Astrocyte of the hippocampus (primary cell): ENCODE measurements around the gene MARCKS.

Experiments used
- DNase-seq: peaks from one replicate; pipeline ENCODE4 v3.0.0; 2011; ENCODE audit warnings: low read depth, low spot score

MARCKS gene, protein sequence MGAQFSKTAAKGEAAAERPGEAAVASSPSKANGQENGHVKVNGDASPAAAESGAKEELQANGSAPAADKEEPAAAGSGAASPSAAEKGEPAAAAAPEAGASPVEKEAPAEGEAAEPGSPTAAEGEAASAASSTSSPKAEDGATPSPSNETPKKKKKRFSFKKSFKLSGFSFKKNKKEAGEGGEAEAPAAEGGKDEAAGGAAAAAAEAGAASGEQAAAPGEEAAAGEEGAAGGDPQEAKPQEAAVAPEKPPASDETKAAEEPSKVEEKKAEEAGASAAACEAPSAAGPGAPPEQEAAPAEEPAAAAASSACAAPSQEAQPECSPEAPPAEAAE

GRCh38 chr6:113856625-113857555 is at the start of gene MARCKS:
TSS of gene MARCKS (plus strand) at chr6:113857345. CDS start at chr6:113857746, 401 bp downstream.
- peak; percentile 98 for DNase-seq

- no peak for DNase-seq
Observed at GRCh38 chr6:113809826-113810225, 47.3 kb upstream of the MARCKS start.

GRCh38 chr6:113813142-113813541 is 44.0 kb upstream of the MARCKS start:
- DNase-seq, result peak; percentile 86

- no peak for DNase-seq
Observed at GRCh38 chr6:113818578-113818977, 38.6 kb upstream of the MARCKS start.

GRCh38 chr6:113819169-113819830 is 37.8 kb upstream of the MARCKS start:
- no peak for DNase-seq

- no peak for DNase-seq
Observed at GRCh38 chr6:113820761-113821160, 36.4 kb upstream of the MARCKS start.

GRCh38 chr6:113821445-113821844 is 35.7 kb upstream of the MARCKS start:
- peak; percentile 24 for DNase-seq

- no peak for DNase-seq
Observed at GRCh38 chr6:113823916-113824315, 33.2 kb upstream of the MARCKS start.

DNA sequence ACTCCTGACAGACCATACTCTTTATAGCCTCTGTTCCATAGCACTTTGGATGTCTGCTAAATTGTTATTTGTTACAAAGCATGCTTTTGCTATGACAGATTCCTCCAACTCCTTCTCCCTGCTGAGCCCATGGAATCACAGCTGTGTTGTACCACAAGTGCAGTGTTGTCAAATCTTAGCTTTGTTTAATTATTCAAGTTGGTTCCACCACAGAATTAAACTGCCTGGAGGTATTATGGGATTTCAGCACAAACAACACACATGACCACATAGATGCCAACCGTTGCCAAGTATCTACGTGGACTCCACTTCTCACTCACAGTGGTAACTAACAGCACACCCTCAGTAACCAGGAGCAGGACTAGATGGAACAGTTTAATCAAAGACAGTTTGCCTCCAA is 32.7 kb upstream of the MARCKS start:
- DNase-seq, result peak; percentile 55

GRCh38 chr6:113824866-113825265 is 32.3 kb upstream of the MARCKS start:
- no peak for DNase-seq

- DNase-seq, result peak; percentile 96
Observed at GRCh38 chr6:113825781-113826180, 31.4 kb upstream of the MARCKS start.

DNA sequence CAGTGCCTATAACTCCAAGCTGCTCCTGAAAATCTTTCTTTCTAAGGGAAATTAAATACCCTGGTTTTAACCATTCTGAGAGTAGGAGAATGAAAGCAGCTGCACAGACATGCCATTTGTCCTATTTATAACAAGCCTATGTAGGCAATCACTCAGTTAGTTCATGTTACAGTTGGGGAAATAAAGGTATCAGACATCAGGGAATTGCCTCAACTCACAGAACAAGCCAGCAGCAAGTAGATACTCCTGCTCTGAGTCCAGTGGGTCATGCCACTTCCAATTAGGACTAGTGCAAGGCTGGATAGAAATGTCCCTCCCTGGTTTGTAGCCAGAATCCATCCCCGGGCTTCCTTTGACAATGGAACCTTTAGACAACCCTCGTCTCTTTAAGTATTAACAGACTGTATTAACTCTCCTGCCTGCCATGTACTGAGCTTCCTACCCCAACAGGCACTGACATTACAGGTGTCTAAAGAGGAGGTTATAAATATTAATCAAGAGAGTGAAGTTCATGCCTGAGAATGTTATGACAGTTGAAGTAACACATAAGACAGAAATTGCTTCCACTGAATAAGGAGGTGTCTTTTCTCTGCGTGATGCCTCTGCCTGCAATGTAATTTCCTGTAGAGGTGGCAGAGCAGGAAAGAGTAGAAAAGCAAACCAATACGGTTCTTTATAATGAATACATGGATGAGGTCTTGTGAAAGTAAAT is 28.0 kb upstream of the MARCKS start:
- no peak for DNase-seq

DNA sequence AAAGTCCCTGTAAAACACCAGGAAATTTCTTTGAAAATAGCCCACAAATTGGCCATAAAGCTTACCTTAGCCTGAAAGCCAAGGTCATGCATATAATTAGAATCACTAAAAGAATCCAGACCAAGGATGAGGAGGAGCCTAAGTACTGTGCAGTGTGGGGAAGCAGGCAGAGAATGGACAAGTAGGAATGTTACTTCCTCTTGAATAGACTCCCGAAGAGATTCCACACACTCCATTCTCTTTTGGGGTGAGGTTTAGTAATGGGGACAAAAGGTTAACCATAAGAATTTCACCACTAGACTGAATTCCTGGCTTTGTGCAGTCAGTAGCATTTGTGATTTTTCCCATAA is 27.5 kb upstream of the MARCKS start:
- DNase-seq, result peak; percentile 90

DNA sequence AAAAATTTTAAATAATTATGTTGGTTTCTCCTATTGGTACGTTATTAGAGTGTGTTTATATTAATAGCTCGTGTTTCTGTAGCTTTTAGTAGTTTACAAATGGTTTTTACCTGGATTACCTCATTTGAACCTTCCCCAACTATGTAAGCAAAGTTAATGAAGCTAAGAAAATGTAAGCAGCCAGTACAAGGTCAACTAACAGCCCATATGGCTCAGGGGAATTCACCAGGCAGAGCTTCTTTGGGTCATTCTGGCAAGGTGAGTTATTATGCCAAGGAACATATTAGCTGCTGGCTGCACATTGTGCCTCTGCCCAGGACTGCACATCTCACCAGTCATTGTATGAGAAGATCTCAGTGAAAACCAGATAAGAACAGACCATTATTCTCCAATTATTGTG is 27.0 kb upstream of the MARCKS start:
- DNase-seq, result peak; percentile 35

DNA sequence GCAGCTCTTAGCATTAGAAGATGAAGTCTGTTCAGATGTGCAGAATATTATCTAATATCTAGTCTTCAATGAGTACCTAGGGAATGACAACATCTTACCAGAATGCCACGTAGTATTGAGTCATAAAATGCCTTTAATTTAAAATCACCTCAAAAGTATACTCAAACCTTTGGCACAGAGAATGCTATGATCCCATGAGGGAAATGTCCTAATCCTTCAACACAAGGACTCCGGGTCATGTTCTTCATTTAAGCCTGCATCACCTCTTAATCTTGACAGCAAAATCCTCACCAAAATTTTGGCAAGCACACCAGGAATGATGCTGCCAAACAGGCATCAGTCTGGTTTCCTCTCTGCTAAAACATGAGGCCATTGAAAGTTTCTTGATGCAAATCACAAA is 23.6 kb upstream of the MARCKS start:
- peak; percentile 35 for DNase-seq

DNA sequence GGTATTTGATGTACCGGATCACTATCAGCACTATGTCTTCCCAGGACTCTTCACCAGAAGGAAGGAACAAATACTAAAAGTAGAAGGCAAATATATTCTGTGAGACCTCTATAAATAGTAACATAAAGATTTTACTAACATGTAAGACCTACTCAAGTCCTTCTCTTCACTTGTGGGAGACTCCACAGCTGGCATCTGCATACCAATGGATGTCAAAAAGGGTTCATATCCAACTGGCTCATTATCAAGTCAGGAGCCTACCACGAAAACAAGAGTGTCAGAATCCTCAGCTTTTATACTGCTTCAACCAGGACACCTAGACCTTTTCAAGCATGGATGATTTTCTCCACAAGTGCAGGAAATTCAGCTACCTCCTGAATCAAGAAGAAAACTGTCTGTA is 20.0 kb upstream of the MARCKS start:
- DNase-seq, result no peak

- DNase-seq, result peak; percentile 72
Observed at GRCh38 chr6:113842165-113842564, 15.0 kb upstream of the MARCKS start.

DNA sequence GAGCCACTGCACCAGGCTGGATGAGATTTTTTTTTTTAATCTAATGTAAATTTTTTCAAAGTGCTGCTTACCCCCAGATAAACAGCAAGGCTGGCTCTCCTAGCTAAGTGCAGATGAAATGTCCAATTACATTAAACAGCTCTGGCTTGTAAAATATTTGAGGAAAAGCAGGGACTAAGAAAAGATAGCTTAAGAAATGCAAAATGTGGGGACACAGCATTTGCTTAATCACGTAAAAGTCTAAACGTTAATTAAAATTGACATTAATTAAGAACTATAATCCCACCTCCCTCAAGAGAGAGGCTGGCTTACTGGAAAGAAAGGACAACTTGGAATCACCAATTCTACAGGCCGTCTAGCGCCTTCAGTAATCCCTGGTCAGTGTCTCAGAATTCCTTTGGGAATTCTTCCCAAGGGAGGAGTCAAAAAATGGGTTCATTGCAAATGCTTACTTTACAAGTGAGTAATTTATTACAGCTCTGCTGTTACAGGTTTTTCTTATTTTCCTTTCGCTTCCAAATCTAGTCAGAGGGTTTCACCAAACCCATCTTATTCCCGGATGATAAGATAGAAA is 13.6 kb upstream of the MARCKS start:
- DNase-seq, result no peak

DNA sequence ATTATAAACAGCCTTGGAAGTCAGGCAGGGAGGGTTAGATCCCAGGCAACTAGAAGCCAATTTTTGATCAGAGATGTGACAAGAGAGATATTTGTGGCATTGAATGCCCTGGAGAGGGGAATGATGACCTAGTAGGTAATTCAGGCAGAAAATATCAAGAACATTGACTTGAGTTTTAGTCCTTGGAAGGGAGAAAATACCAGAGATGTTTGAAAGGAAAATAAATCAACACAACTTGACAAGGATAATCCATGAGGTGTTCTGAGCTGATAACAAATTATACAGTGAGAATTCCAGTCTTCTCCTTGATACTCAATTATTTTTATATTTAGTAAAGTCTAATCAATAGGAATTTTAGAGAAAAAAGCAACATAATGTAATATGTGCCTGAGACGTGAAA is 10.6 kb upstream of the MARCKS start:
- DNase-seq, result no peak

DNA sequence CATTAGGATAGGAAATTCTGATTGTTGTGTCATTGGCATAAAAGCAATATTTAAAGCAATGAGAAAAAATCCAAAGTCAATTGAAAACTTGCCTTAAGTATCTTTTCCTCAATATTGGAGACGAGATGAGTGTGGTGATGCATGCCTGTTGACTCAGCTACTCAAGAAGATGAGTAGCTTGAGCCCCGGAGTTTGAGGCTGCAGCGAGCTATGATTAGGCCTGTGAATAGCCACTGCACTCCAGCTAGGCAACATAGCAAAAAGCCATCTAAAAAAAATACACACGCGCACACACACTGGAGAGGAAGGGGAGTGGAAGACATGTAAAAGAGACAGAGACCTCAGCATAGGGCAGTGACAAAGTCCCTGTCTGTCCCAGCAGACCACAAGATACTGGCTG is 9.7 kb upstream of the MARCKS start:
- no peak for DNase-seq

DNA sequence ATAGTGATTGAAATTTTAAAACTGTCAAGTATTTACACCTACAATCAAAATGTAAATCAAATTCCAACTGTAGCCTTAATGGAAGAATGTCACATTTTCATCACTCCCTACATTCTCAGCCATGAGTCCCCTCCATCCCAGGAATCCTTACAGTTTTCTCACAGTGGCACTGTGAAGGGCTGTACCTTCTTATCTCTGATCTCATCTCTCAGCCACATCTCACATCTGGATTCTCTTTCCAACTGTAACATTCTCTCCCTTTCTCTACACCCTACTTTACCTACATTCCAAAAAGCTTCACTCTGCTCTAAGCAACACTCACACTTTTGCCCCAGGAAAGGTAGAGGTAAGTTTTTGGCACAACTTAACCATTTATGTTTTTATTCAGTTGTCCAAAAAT is 8.9 kb upstream of the MARCKS start:
- DNase-seq, result no peak
